Mesenchymal stem cell (in vitro differentiated cells and primary cell): ENCODE results near the gene RNF13. TPM values are rescaled to one million over a fixed set of nuclear protein-coding genes. Genes with fewer than 3 reads are reported as not detected.
A peak's percentile ranks its signal among the peaks of the same experiment; 100 is the strongest.

Source experiments
- DNase-seq: peaks from one replicate; pipeline ENCODE4 v3.0.0-alpha.2; 2013
- H2AFZ ChIP-seq: one replicate; pipeline ENCODE4 v1.6.1; 2013; ENCODE audit warnings: low read depth, mild to moderate bottlenecking, control low read depth, inconsistent platforms, low read length, moderate library complexity
- H2AK5ac ChIP-seq: 2 replicates; pipeline ENCODE4 v1.6.1; 2013; ENCODE audit warnings: low read length, moderate library complexity, mild to moderate bottlenecking, inconsistent platforms; ENCODE audit not compliant: severe bottlenecking
- H2BK120ac ChIP-seq: one replicate; pipeline ENCODE4 v1.6.1; 2013; ENCODE audit warnings: low read depth, mild to moderate bottlenecking, inconsistent platforms, low read length, moderate library complexity
- H2BK12ac ChIP-seq, 2 experiments: one replicate each; pipeline ENCODE4 v1.6.1; 2013; ENCODE audit warnings: inconsistent platforms in 2 of 2, low read length in 2 of 2, mild to moderate bottlenecking in 2 of 2, moderate library complexity in 2 of 2, control low read depth in 1 of 2
- H2BK15ac ChIP-seq: one replicate; pipeline ENCODE4 v1.6.1; 2013; ENCODE audit warnings: mild to moderate bottlenecking, low read depth, inconsistent platforms; ENCODE audit not compliant: poor library complexity, severe bottlenecking
- H2BK5ac ChIP-seq: 2 replicates; pipeline ENCODE4 v1.6.1; 2013; ENCODE audit warnings: low read depth, mild to moderate bottlenecking, low read length, control low read depth, inconsistent platforms; ENCODE audit not compliant: poor library complexity, severe bottlenecking
- H3K14ac ChIP-seq, 2 experiments: one replicate each; pipeline ENCODE4 v1.6.1; 2013; ENCODE audit warnings: inconsistent platforms in 2 of 2, low read length in 2 of 2, control low read depth in 1 of 2, mild to moderate bottlenecking in 1 of 2, moderate library complexity in 1 of 2
- H3K18ac ChIP-seq, 2 experiments: one replicate each; pipeline ENCODE4 v1.6.1; 2013; ENCODE audit warnings: inconsistent platforms in 2 of 2, low read length in 2 of 2, control low read depth in 1 of 2, low read depth in 1 of 2, mild to moderate bottlenecking in 1 of 2
- H3K23ac ChIP-seq, 2 experiments: one replicate each; pipeline ENCODE4 v1.6.1; 2013; ENCODE audit warnings: inconsistent platforms in 2 of 2, low read length in 2 of 2, mild to moderate bottlenecking in 2 of 2, moderate library complexity in 2 of 2, control low read depth in 1 of 2
- H3K27ac ChIP-seq: 2 replicates; pipeline ENCODE4 v1.5.1; 2013; ENCODE audit warnings: mild to moderate bottlenecking, moderate library complexity, low read length, control low read depth, inconsistent platforms; ENCODE audit not compliant: poor library complexity, severe bottlenecking
- H3K27me3 ChIP-seq, 2 experiments: 2 replicates each; pipeline versions ENCODE4 v1.6.1 to v1.7.0; 2013; ENCODE audit warnings: low read length in 2 of 2, mild to moderate bottlenecking in 2 of 2, moderate library complexity in 2 of 2, control low read depth in 1 of 2, inconsistent platforms in 1 of 2; ENCODE audit not compliant: control insufficient read depth in 1 of 2, insufficient read depth in 1 of 2
- H3K36me3 ChIP-seq, 2 experiments: 2 replicates each; pipeline versions ENCODE4 v1.6.1 to v1.7.0; 2013; ENCODE audit warnings: low read length in 2 of 2, control low read depth in 1 of 2, inconsistent platforms in 1 of 2, low read depth in 1 of 2, mild to moderate bottlenecking in 1 of 2; ENCODE audit not compliant: insufficient read depth in 2 of 2, control insufficient read depth in 1 of 2
- H3K4ac ChIP-seq, 2 experiments: one replicate each; pipeline ENCODE4 v1.6.1; 2013; ENCODE audit warnings: inconsistent platforms in 2 of 2, low read length in 2 of 2, mild to moderate bottlenecking in 2 of 2, moderate library complexity in 2 of 2, control low read depth in 1 of 2, low read depth in 1 of 2
- H3K4me1 ChIP-seq: 2 replicates; pipeline ENCODE4 v1.6.1; 2013; ENCODE audit warnings: low read depth, low read length, control low read depth; ENCODE audit not compliant: control insufficient read depth, insufficient read depth
- H3K4me2 ChIP-seq: 2 replicates; pipeline ENCODE4 v1.6.1; 2013; ENCODE audit warnings: low read length, mild to moderate bottlenecking, inconsistent platforms; ENCODE audit not compliant: poor library complexity, severe bottlenecking
- H3K4me3 ChIP-seq, 2 experiments: 2 replicates each; pipeline versions ENCODE4 v1.5.1 to v1.7.0; 2013; ENCODE audit warnings: low read length in 2 of 2, mild to moderate bottlenecking in 2 of 2, control low read depth in 1 of 2, low read depth in 1 of 2; ENCODE audit not compliant: insufficient read depth in 1 of 2
- H3K79me1 ChIP-seq: replicated peaks from 2 replicates; pipeline ENCODE4 v1.6.1; 2013; ENCODE audit warnings: mild to moderate bottlenecking, control low read depth, low read length, inconsistent platforms; ENCODE audit not compliant: poor library complexity, severe bottlenecking
- H3K9ac ChIP-seq: 2 replicates; pipeline ENCODE4 v1.7.0; 2013; ENCODE audit warnings: mild to moderate bottlenecking, low read length, moderate library complexity
- H3K9me3 ChIP-seq: 2 replicates; pipeline ENCODE4 v1.7.0; 2013; ENCODE audit warnings: mild to moderate bottlenecking, low read length; ENCODE audit not compliant: control insufficient read depth
- H4K8ac ChIP-seq: one replicate; pipeline ENCODE4 v1.6.1; 2013; ENCODE audit warnings: inconsistent platforms, mild to moderate bottlenecking, low read length, moderate library complexity
- H4K91ac ChIP-seq: one replicate; pipeline ENCODE4 v1.6.1; 2013; ENCODE audit warnings: mild to moderate bottlenecking, low read length, inconsistent platforms
- WGBS: methylation state at CpG from one replicate; pipeline ENCODE4 v1.1.7; 2013; ENCODE audit warnings: mixed read lengths; 5-methylcytosine and 5-hydroxymethylcytosine counted together
- polyA plus RNA-seq, 2 experiments: library from polyadenylated mRNA; stranded (reverse); fragments of 200-250 nt; gene quantifications; one replicate each; pipeline ENCODE4 v1.2.3, GENCODE V29; 2013

Gene RNF13
- polyA plus RNA-seq (2013, experiment 1 of 2), result 80.8 TPM
- polyA plus RNA-seq (2013, experiment 2 of 2), result 80.6 TPM

- H3K4ac ChIP-seq, result peak within 1 kb of the TSS; percentile 81 to 91
- peak; percentile 96 for DNase-seq
- H2BK12ac ChIP-seq, result peak within 1 kb of the TSS; percentile 73 to 84
- H2BK120ac ChIP-seq, result peak within 1 kb of the TSS; percentile 92
- H2BK5ac ChIP-seq, result peak within 1 kb of the TSS; percentile 92
- H3K36me3 ChIP-seq, result no peaks in the 10 kb centered on the region
- H3K9me3 ChIP-seq, result no peaks in the 10 kb centered on the region
- H3K14ac ChIP-seq, result peak within 1 kb of the TSS; percentile 6 to 69
- H4K8ac ChIP-seq, result peak within 1 kb of the TSS; percentile 99
- H3K27me3 ChIP-seq, result no peaks in the 10 kb centered on the region
- H3K18ac ChIP-seq, result peak within 1 kb of the TSS; percentile 93 to 98
- H3K23ac ChIP-seq, result no peak within 1 kb of the TSS
- H2AK5ac ChIP-seq, result no peak within 1 kb of the TSS
- no peaks in the 10 kb centered on the region for H3K79me1 ChIP-seq
- H3K4me1 ChIP-seq, result peaks cover 5% of the 10 kb centered on the region
- H3K27ac ChIP-seq, result peak within 1 kb of the TSS; percentile 96
- H4K91ac ChIP-seq, result peak within 1 kb of the TSS; percentile 98
- H3K9ac ChIP-seq, result peak within 1 kb of the TSS; percentile 97
- H2AFZ ChIP-seq, result peak within 1 kb of the TSS; percentile 98
- peak within 1 kb of the TSS; percentile 91 for H3K4me2 ChIP-seq
- WGBS, result under 1% methylated on average over 56 of the region's 56 CpGs
- peak within 1 kb of the TSS; percentile 98 for H2BK15ac ChIP-seq
- peak within 1 kb of the TSS; percentile 85 to 94 for H3K4me3 ChIP-seq
These were observed at the start of gene RNF13 for GRCh38 chr3:149812606-149813366. TSS of gene RNF13 (plus strand) at chr3:149813215. CDS start at chr3:149846027, 32,812 bp downstream.

- peak overlapping the region in 1 of 2 experiments; percentile 23 for H3K18ac ChIP-seq
- no peak overlapping the region for H3K4me2 ChIP-seq
- no peak overlapping the region for H3K23ac ChIP-seq
- no peak overlapping the region for H3K4ac ChIP-seq
- no peak overlapping the region for H2AFZ ChIP-seq
- H3K27me3 ChIP-seq, result peaks cover 9 to 18% of the 10 kb centered on the region in 2 experiments
- no peaks in the 10 kb centered on the region for H3K36me3 ChIP-seq
- no peak overlapping the region for H3K27ac ChIP-seq
- DNase-seq, result no peak
- H3K14ac ChIP-seq, result no peak overlapping the region
- H3K9ac ChIP-seq, result no peak overlapping the region
- 78% methylated on average over 3 of the region's 3 CpGs for WGBS
- no peak overlapping the region for H2BK5ac ChIP-seq
- H3K4me3 ChIP-seq, result no peak overlapping the region
- H2AK5ac ChIP-seq, result no peak overlapping the region
- H3K4me1 ChIP-seq, result no peaks in the 10 kb centered on the region
- H2BK120ac ChIP-seq, result no peak overlapping the region
- no peak overlapping the region for H2BK12ac ChIP-seq
- no peak overlapping the region for H4K91ac ChIP-seq
- no peaks in the 10 kb centered on the region for H3K9me3 ChIP-seq
- no peak overlapping the region for H2BK15ac ChIP-seq
- H4K8ac ChIP-seq, result no peak overlapping the region
- no peaks in the 10 kb centered on the region for H3K79me1 ChIP-seq
These were observed 49.3 kb upstream of the RNF13 start for GRCh38 chr3:149763565-149764195.

- Histone ChIP-seq H3K4ac (no peak overlapping the region), H3K14ac (no peak overlapping the region), H2BK120ac (no peak overlapping the region), H3K27ac (no peak overlapping the region), H3K4me1 (no peaks in the 10 kb centered on the region), H2BK12ac (no peak overlapping the region), H3K4me2 (no peak overlapping the region), H3K18ac (no peak overlapping the region), H3K9ac (no peak overlapping the region), H3K4me3 (no peak overlapping the region), H3K27me3 (peaks cover 9 to 18% of the 10 kb centered on the region in 2 experiments), H3K79me1 (no peaks in the 10 kb centered on the region), H4K91ac (no peak overlapping the region), H3K9me3 (no peaks in the 10 kb centered on the region), H4K8ac (no peak overlapping the region), H2BK15ac (no peak overlapping the region), H2AK5ac (no peak overlapping the region), H2BK5ac (no peak overlapping the region), H3K36me3 (no peaks in the 10 kb centered on the region), H3K23ac (no peak overlapping the region), H2AFZ (no peak overlapping the region)
- DNase-seq, result no peak
- WGBS, result 50% methylated on average over 1 of the region's 1 CpG
These were observed 48.7 kb upstream of the RNF13 start for GRCh38 chr3:149764302-149764701.

- Histone ChIP-seq H3K4ac (no peak overlapping the region), H2AK5ac (no peak overlapping the region), H2BK5ac (no peak overlapping the region), H3K4me3 (no peak overlapping the region), H2BK120ac (no peak overlapping the region), H3K9ac (no peak overlapping the region), H4K8ac (no peak overlapping the region), H3K27me3 (peaks cover 9 to 18% of the 10 kb centered on the region in 2 experiments), H2BK12ac (no peak overlapping the region), H3K27ac (no peak overlapping the region), H3K14ac (no peak overlapping the region), H3K4me2 (no peak overlapping the region), H3K18ac (no peak overlapping the region), H3K4me1 (no peaks in the 10 kb centered on the region), H3K36me3 (no peaks in the 10 kb centered on the region), H3K23ac (no peak overlapping the region), H3K79me1 (no peaks in the 10 kb centered on the region), H2BK15ac (no peak overlapping the region), H4K91ac (no peak overlapping the region), H3K9me3 (no peaks in the 10 kb centered on the region), H2AFZ (no peak overlapping the region)
- peak; percentile 49 for DNase-seq
- WGBS, result 100% methylated on average over 1 of the region's 2 CpGs
These were observed 47.2 kb upstream of the RNF13 start for GRCh38 chr3:149765762-149766334.
